ENCODE results near the gene TMEM88.

GRCh38 chr17:7897090-7897489 lies 42.2 kb downstream of the TMEM88 start:
- TF ChIP-seq EZH2 (IDR thresholded peaks at IDR 0.05; ENCODE audit: insufficient read depth, poor library complexity, severe bottlenecking) (no peak), EZH2phosphoT487 (IDR thresholded peaks at IDR 0.05; ENCODE audit: insufficient read depth, low read depth) (no peak)
